GM19351 (cell line): ENCODE data around the gene SNPH.

Source experiments
- ATAC-seq: cut with Tn5 transposase; IDR thresholded peaks from one replicate; pipeline ENCODE4 v1.9.1; 2021; ENCODE audit warnings: mild to moderate bottlenecking, moderate library complexity; ENCODE audit not compliant: unreplicated experiment

Gene SNPH

DNA sequence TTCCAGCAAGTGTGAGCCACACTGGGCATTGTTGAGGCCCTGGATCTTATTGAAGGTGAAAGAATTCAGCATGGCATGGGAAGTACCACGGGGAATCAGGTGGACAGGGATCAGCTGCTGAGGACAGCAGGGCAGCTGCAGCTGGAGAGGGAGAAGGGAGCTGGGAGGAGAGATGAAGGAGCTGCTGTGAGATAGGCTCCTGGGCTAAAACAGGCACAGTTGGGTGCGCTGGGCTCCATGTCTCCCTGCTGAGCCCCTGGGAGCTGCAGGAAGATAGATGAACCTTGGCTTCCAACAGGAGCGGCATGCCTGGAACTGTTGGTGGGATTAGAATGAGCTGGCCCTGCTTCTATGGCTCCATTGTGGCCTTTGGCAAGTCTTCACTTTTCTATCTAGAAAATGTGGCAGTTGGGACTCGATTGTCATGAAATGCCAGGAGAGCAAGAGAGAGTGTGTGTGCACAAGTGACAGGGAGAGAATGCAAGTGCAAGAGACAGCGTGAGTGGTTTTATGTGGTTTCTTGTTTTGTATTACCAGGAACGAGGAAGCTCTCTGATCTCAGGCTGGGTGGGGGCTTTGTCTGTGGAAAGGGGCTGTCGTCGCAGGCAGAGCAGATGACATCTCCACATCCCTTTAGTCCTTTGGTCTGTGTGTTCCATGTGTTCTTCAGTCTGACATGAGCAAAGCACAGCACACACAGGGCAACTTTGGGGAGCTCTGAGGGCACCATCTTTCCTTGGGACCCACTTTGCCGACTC lies 20.4 kb downstream of the SNPH start:
- no peak for ATAC-seq

- ATAC-seq = no peak
Observed at GRCh38 chr20:1287306-1287705, 21.2 kb downstream of the SNPH start.

GRCh38 chr20:1287787-1288569 lies 21.9 kb downstream of the SNPH start:
- ATAC-seq = no peak

DNA sequence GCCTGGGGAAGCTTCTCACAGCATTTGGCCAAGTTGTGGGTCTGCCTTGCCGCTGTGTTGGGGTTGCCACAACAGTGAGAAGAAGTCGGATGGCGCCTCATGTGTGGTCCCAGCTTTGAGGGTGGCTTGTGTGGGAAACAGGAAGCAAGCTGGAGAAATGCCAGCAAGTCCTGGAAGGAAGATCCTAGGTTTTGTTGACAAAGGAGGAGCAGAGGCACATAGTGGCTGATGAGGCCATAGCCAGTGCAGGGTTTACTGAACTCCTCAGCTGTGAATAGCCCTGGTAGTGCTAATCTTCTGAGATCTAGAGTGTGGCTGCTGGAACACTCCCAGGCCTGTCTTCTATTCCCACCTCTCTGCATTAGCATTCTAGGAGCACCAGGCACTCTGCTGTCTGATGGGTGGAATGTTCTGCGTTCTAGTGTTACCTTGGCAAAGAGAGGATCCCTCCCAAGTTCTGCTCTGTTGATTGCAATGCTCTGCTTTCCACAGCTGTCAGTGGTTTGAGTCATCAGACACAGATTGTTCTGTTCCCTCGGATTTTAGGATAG lies 25.2 kb downstream of the SNPH start:
- no peak for ATAC-seq

GRCh38 chr20:1292620-1293019 lies 26.5 kb downstream of the SNPH start:
- ATAC-seq = no peak

DNA sequence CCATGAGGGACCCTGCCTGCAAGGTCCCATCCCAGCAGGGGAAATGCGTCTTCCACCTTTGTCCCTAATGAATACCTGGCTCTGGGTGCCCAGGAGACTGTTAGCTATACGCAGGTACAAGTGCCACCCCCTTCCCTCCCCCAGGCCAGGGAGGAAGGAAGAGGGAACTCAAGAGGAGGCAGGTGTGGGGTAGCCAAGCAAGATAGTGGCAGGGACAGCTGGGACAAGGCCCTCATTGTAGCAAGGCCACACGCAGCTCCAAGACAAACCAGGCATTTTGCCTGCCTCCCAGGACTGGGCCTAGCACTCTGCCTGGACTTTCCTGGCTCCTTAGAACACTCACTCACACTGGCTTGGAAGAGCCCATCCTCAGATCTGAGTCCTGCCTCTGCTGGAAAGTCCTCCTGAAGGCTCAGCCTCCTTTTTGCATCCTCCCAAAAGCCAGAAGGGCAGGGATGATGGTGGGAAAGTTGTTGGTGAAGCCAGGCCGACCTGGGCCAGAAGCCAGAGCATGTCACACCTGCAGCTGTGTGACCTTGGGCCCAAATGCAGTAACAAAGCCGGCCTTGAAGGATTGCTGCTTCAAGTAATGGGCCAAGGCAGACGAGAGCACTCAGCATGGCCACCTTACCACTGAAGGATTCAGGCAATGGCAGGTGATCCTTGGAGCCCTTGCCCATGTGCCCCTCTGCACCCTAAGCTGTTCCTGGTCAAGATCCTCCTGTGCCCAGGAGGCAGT lies 27.7 kb downstream of the SNPH start:
- ATAC-seq = no peak

DNA sequence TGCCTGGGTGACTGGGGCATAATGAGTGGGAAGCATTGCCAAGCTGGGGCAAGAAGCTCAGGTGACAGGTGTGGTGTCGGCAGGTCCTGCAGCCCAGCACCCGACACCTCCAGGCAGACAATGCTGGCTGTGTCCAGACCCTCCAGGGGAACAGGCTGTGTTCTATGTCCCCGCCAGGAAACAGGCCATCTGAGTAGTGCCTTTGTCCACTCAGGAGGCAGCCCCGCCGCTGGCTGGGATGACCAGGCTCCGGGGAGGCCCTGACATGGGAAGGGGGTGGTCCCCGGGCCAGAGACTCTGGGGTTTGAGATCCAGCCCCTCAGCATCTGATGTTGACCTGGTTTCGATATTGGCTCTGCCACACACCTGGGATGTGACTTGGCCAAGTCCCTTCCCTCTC lies 28.4 kb downstream of the SNPH start:
- no peak for ATAC-seq

GRCh38 chr20:1295276-1295930 lies 29.3 kb downstream of the SNPH start:
- no peak for ATAC-seq

GRCh38 chr20:1296117-1296610 lies 30.1 kb downstream of the SNPH start:
- ATAC-seq = no peak

- no peak for ATAC-seq
Observed at GRCh38 chr20:1296922-1297321, 30.8 kb downstream of the SNPH start.

DNA sequence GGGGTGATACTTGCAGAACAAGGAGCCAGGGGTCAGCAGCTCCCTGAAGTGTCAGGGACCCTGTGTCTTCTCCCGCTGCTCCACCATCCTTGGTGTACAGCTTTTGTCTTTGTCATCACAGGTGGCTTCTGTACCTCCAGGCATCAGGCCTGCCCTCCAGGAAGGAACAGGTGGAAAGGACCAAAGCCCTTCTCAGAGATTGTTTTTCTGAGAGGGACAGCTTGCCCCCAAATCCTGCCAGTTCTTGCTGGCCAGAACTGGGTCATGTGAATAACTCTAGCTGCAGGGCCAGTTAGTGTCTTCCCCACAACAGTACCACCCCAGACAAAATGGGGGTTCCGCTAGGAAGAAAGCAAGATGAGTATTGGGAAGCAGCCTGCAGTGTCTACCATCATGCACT lies 31.4 kb downstream of the SNPH start:
- ATAC-seq = no peak

GRCh38 chr20:1298166-1298565 lies 32.1 kb downstream of the SNPH start:
- no peak for ATAC-seq

DNA sequence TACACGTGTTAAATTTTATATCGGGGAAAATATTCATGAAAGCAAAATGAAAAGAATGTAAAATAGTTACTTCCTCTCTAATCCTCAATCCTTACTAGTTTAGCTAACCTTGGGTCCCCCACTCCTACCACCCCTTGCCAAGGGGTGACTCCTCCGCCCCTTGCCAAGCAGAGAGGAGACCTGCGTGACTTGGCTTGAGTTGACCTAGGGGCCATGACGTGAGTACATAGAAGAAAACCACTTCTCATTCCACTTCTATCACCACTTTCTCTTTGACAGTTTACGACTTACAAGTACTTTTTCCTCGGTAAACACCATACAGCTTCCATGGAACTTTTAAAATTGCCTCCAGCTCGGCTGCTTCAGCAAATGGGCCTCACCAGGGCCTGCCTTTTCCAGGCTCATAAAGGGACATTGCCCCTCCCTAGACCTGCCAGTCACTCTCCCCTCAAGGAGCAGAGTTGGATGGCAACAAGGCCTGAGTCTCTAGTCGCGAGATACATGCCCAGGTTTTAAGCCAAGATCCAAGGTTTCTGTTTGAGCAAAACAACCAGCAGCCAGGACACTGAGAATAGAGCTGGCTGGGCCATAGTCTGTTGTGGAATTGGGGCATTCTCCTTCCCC lies 32.9 kb downstream of the SNPH start:
- no peak for ATAC-seq

DNA sequence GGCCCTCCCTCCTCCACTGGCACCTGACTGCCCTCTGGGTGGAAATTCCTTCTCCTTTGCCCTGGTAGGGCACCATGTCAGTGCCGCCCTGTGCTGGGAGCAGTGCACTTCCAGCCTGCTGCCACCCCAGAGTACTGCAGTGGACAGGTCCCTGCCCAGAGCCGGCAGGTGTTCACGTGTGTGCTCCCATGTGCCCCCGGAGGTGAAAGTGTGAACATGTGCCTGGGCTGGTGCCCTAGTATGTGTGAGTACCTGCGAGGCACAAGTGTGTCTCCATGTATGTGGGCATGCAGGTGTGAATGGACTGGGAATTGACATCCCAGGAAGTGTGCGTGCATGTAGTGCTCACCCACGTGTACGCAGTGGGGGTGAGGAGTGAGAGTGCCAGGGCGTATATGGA lies 33.4 kb downstream of the SNPH start:
- ATAC-seq = peak; percentile 48

- ATAC-seq = no peak
Observed at GRCh38 chr20:1300083-1300840, 34.2 kb downstream of the SNPH start.

GRCh38 chr20:1301031-1301529 lies 35.0 kb downstream of the SNPH start:
- ATAC-seq = no peak

GRCh38 chr20:1302685-1303541 lies 36.8 kb downstream of the SNPH start:
- no peak for ATAC-seq

- ATAC-seq = no peak
Observed at GRCh38 chr20:1304710-1305515, 38.8 kb downstream of the SNPH start.
